H1 (cell line): Measurements from ENCODE around the gene EMC7. TPM values are rescaled to one million over a fixed set of nuclear protein-coding genes. Genes with fewer than 3 reads are reported as not detected.

ENCODE experiments used
- CTCF ChIA-PET: fragments of 300-600 bp; sonication (Branson Sonifier 250); formaldehyde crosslinking; loops from one replicate; lab custom pipeline; 2021; ENCODE audit not compliant: partially characterized antibody; lab: Charles Lee
- POLR2A ChIA-PET: fragments of 300-600 bp; sonication (Branson Sonifier 250); formaldehyde crosslinking; loops from one replicate; lab custom pipeline; 2021; ENCODE audit warnings: inconsistent platforms; ENCODE audit not compliant: partially characterized antibody; lab: Charles Lee
- DNase-seq, 2 experiments: peaks; one replicate each; pipeline versions ENCODE4 v3.0.0 to v3.0.0-alpha.2; 2010 to 2022; ENCODE audit warnings: low spot score in 2 of 2, low read depth in 1 of 2, mixed read lengths in 1 of 2
- FAIRE-seq: peaks from 2 replicates; lab custom pipeline; 2011; peaks lifted over from hg19 to GRCh38; lab: Jason Lieb, UNC
- H2AFZ ChIP-seq: 2 replicates; pipeline ENCODE4 v1.8.1; 2012; ENCODE audit warnings: low read length, inconsistent platforms
- H2AK5ac ChIP-seq: 2 replicates; pipeline ENCODE4 v1.6.1; 2013; ENCODE audit warnings: low read depth, low read length
- H2BK120ac ChIP-seq: replicated peaks from 2 replicates; pipeline ENCODE3; 2013; ENCODE audit warnings: low read depth, low read length, inconsistent platforms
- H2BK12ac ChIP-seq: 2 replicates; pipeline ENCODE4 v1.6.1; 2013; ENCODE audit warnings: low read depth, low read length
- H2BK15ac ChIP-seq: 2 replicates; pipeline ENCODE4 v1.6.1; 2013; ENCODE audit warnings: low read length
- H2BK20ac ChIP-seq: 2 replicates; pipeline ENCODE4 v1.6.1; 2013; ENCODE audit warnings: low read length
- H2BK5ac ChIP-seq: 2 replicates; pipeline ENCODE4 v1.6.1; 2013; ENCODE audit warnings: low read depth, low read length
- H3K14ac ChIP-seq: 2 replicates; pipeline ENCODE4 v1.6.1; 2013; ENCODE audit warnings: inconsistent platforms; ENCODE audit not compliant: insufficient read length
- H3K18ac ChIP-seq: 2 replicates; pipeline ENCODE4 v1.6.1; 2013; ENCODE audit warnings: low read length; ENCODE audit errors: extremely low read depth
- H3K23ac ChIP-seq: 2 replicates; pipeline ENCODE4 v1.6.1; 2013; ENCODE audit warnings: inconsistent platforms; ENCODE audit not compliant: insufficient read length
- H3K23me2 ChIP-seq: 2 replicates; pipeline ENCODE4 v1.6.1; 2013; ENCODE audit warnings: low read depth, low read length
- H3K27ac ChIP-seq: 2 replicates; pipeline ENCODE4 v1.6.1; 2011; ENCODE audit warnings: low read depth, low read length, inconsistent platforms
- H3K27me3 ChIP-seq, 4 experiments: replicated peaks in 1 of 4; 1 replicate in 1 of 4; 2 replicates in 3 of 4; pipeline versions ENCODE4 v1.6.1 to v1.8.1; 2011 to 2013; ENCODE audit warnings: low read length in 3 of 4, mild to moderate bottlenecking in 3 of 4, inconsistent platforms in 2 of 4, mixed read lengths in 2 of 4, moderate library complexity in 1 of 4; ENCODE audit not compliant: control insufficient read depth in 3 of 4, insufficient read depth in 3 of 4; ENCODE audit errors: extremely low read depth in 1 of 4
- H3K36me3 ChIP-seq, 4 experiments: 2 replicates each; pipeline versions ENCODE4 v1.6.1 to v1.8.1; 2011 to 2013; ENCODE audit warnings: mild to moderate bottlenecking in 4 of 4, low read length in 3 of 4, moderate library complexity in 2 of 4, control low read depth in 1 of 4, inconsistent platforms in 1 of 4; ENCODE audit not compliant: insufficient read depth in 4 of 4, control insufficient read depth in 2 of 4
- H3K4ac ChIP-seq: replicated peaks from 2 replicates; pipeline ENCODE3; 2013; ENCODE audit warnings: low read length, low read depth, mixed read lengths, inconsistent platforms; ENCODE audit not compliant: insufficient read length
- H3K4me1 ChIP-seq, 4 experiments: replicated peaks in 1 of 4; 1 replicate in 1 of 4; 2 replicates in 3 of 4; pipeline versions ENCODE4 v1.6.1 to v1.8.1; 2011 to 2013; ENCODE audit warnings: low read length in 3 of 4, inconsistent platforms in 2 of 4, mixed read lengths in 1 of 4; ENCODE audit not compliant: insufficient read depth in 4 of 4, control insufficient read depth in 3 of 4
- H3K4me2 ChIP-seq, 2 experiments: 2 replicates each; pipeline versions ENCODE4 v1.6.1 to v1.8.1; 2011 to 2013; ENCODE audit warnings: low read depth in 2 of 2, low read length in 2 of 2, control low read depth in 1 of 2, inconsistent platforms in 1 of 2, mild to moderate bottlenecking in 1 of 2; ENCODE audit not compliant: insufficient read depth in 1 of 2
- H3K4me3 ChIP-seq, 4 experiments: fragments of 200-600, 300-600 bp in 1 of 4; sonication (generic), shearing (Covaris generic), sonication (Bioruptor Twin) in 1 of 4; 2 replicates each; pipeline versions ENCODE4 v1.5.1 to v1.8.1; 2011 to 2016; ENCODE audit warnings: low read length in 4 of 4, low read depth in 3 of 4, control low read depth in 2 of 4, inconsistent platforms in 2 of 4, mild to moderate bottlenecking in 2 of 4, mixed read lengths in 1 of 4, moderate library complexity in 1 of 4; ENCODE audit not compliant: insufficient read depth in 2 of 4; ENCODE audit errors: extremely low read depth in 1 of 4
- H3K56ac ChIP-seq: replicated peaks from 2 replicates; pipeline ENCODE3; 2013; ENCODE audit warnings: low read depth, mild to moderate bottlenecking, mixed read lengths, low read length, inconsistent platforms; ENCODE audit not compliant: insufficient read length
- H3K79me1 ChIP-seq: 2 replicates; pipeline ENCODE4 v1.6.1; 2013; ENCODE audit warnings: low read depth, low read length, control low read depth
- H3K79me2 ChIP-seq, 2 experiments: 2 replicates each; pipeline versions ENCODE4 v1.6.1 to v1.8.1; 2012 to 2013; ENCODE audit warnings: low read length in 2 of 2, mild to moderate bottlenecking in 2 of 2, inconsistent platforms in 1 of 2; ENCODE audit not compliant: insufficient read depth in 2 of 2, control insufficient read depth in 1 of 2
- H3K9ac ChIP-seq, 4 experiments: replicated peaks in 1 of 4; 1 replicate in 1 of 4; 2 replicates in 3 of 4; pipeline versions ENCODE4 v1.6.1 to v1.8.1; 2011 to 2013; ENCODE audit warnings: low read depth in 3 of 4, low read length in 3 of 4, control low read depth in 2 of 4, mild to moderate bottlenecking in 2 of 4, moderate library complexity in 2 of 4, inconsistent platforms in 1 of 4; ENCODE audit errors: extremely low read depth in 1 of 4
- H3K9me3 ChIP-seq, 2 experiments: 2 replicates each; pipeline versions ENCODE4 v1.6.1 to v1.8.1; 2012 to 2013; ENCODE audit warnings: mild to moderate bottlenecking in 2 of 2, moderate library complexity in 2 of 2, control low read depth in 1 of 2, inconsistent platforms in 1 of 2, low read depth in 1 of 2, low read length in 1 of 2, mixed read lengths in 1 of 2; ENCODE audit not compliant: insufficient read depth in 2 of 2
- H4K20me1 ChIP-seq, 2 experiments: replicated peaks in 1 of 2; 2 replicates each; pipeline versions ENCODE3 to v1.8.1; 2011 to 2013; ENCODE audit warnings: inconsistent platforms in 2 of 2, low read length in 2 of 2, mild to moderate bottlenecking in 1 of 2; ENCODE audit not compliant: insufficient read depth in 2 of 2, control insufficient read depth in 1 of 2
- H4K5ac ChIP-seq: 2 replicates; pipeline ENCODE4 v1.6.1; 2013; ENCODE audit warnings: low read length, low read depth, mixed read lengths, inconsistent platforms; ENCODE audit not compliant: insufficient read length
- H4K8ac ChIP-seq: 2 replicates; pipeline ENCODE4 v1.8.0; 2013; ENCODE audit warnings: mild to moderate bottlenecking, moderate library complexity, low read length, inconsistent platforms; ENCODE audit not compliant: insufficient read depth; ENCODE audit errors: extremely low read depth
- H4K91ac ChIP-seq: replicated peaks from 2 replicates; pipeline ENCODE3; 2013; ENCODE audit warnings: low read length, mixed read lengths, inconsistent platforms; ENCODE audit not compliant: insufficient read length
- BCL11A ChIP-seq, 2 experiments: IDR thresholded peaks; one replicate each; pipeline ENCODE4 v1.6.1; 2011; ENCODE audit warnings: low read depth in 2 of 2, low read length in 2 of 2, mild to moderate bottlenecking in 2 of 2
- CBX5 ChIP-seq: fragments of 300-800, 300-1000 bp; sonication (generic); IDR thresholded peaks from 2 replicates; pipeline ENCODE4 v1.7.1; 2016; ENCODE audit warnings: antibody characterized with exemption, low read length, low read depth
- MAFK ChIP-seq: IDR thresholded peaks from 2 replicates; pipeline ENCODE4 v1.6.1; 2012; ENCODE audit warnings: low read depth, mild to moderate bottlenecking, improper control_type of control experiment, low read length
- POLR2AphosphoS5 ChIP-seq: IDR thresholded peaks from 2 replicates; pipeline ENCODE4 v1.6.1; 2011; ENCODE audit warnings: low read depth, low read length
- RFX5 ChIP-seq: IDR thresholded peaks from 2 replicates; pipeline ENCODE4 v1.6.1; 2011; ENCODE audit warnings: low read depth, low read length, improper control_type of control experiment, borderline replicate concordance
- SAP30 ChIP-seq: fragments of 300-600 bp; sonication (generic); IDR thresholded peaks from 2 replicates; pipeline ENCODE4 v1.7.1; 2012; ENCODE audit warnings: low read length, moderate library complexity, mild to moderate bottlenecking, inconsistent platforms; ENCODE audit not compliant: insufficient read depth, insufficient replicate concordance
- SIX5 ChIP-seq: IDR thresholded peaks from 2 replicates; pipeline ENCODE4 v1.6.1; 2011; ENCODE audit warnings: mild to moderate bottlenecking, low read depth, low read length
- WGBS, 2 experiments: shearing (Covaris generic) in 1 of 2; methylation state at CpG; one replicate each; pipeline versions ENCODE4 v1.1.6 to v1.1.7; 2013 to 2015; ENCODE audit warnings: low lambda C conversion rate in 2 of 2, mixed read lengths in 2 of 2, inconsistent platforms in 1 of 2, low coverage in 1 of 2, missing lambda C conversion rate in 1 of 2; ENCODE audit not compliant: insufficient replicate concordance in 2 of 2, insufficient coverage in 1 of 2, insufficient read length in 1 of 2; ENCODE audit errors: extremely low coverage in 1 of 2, missing lambda C conversion rate in 1 of 2; 5-methylcytosine and 5-hydroxymethylcytosine counted together
- polyA plus RNA-seq, 7 experiments: library from polyadenylated mRNA; depleted of rRNA in 3 of 7; stranded (reverse) in 5 of 7; unstranded in 2 of 7; fragments of >200 nt in 5 of 7; fragments of 200-250 nt in 2 of 7; gene quantifications; 1 replicate in 5 of 7; 2 replicates in 1 of 7; 4 replicates in 1 of 7; pipeline versions ENCODE4 v1.2.1 to v1.2.3, GENCODE V29; 2011 to 2013; ENCODE audit warnings: missing spikeins in 2 of 7, mixed read lengths in 2 of 7
- total RNA-seq: library from RNA; stranded (reverse); fragmentation: NEBNext Ultra II Directional; extraction: Animal tissue kit (Norgen Biotek cat#: 25700); gene quantifications from 2 replicates; pipeline ENCODE4 v1.2.1, GENCODE V29; 2021
- TF ChIP-seq, protein P1 (sequence below): IDR thresholded peaks from 2 replicates; pipeline ENCODE4 v1.6.1; 2011; ENCODE audit warnings: low read length, improper control_type of control experiment

EMC7 gene
- total and polyA plus RNA-seq, 2 of the 8 experiments (the other 6 are each of a cell fraction or from before 2014, with no cell fraction given): 29.0 to 39.0 TPM

GRCh38 chr15:34132881-34133280 lies 31.2 kb upstream of the EMC7 start:
- Histone ChIP-seq H3K79me2 (no peaks in the 10 kb centered on the region), H3K23ac (no peak overlapping the region), H2BK12ac (no peak overlapping the region), H4K20me1 (no peaks in the 10 kb centered on the region), H3K27me3 (no peaks in the 10 kb centered on the region), H4K91ac (no peak overlapping the region), H3K27ac (no peak overlapping the region), H2AK5ac (no peak overlapping the region), H2AFZ (no peak overlapping the region), H3K18ac (no peak overlapping the region), H3K4me2 (no peak overlapping the region), H3K4me3 (no peak overlapping the region), H2BK20ac (no peak overlapping the region), H4K5ac (no peak overlapping the region), H3K14ac (no peak overlapping the region), H3K23me2 (no peaks in the 10 kb centered on the region), H3K36me3 (no peaks in the 10 kb centered on the region), H3K79me1 (no peaks in the 10 kb centered on the region), H4K8ac (no peak overlapping the region), H2BK5ac (no peak overlapping the region), H3K9ac (no peak overlapping the region), H3K4me1 (no peaks in the 10 kb centered on the region)
- CTCF ChIA-PET: interaction anchor here (0.9 to 5.2 kb wide), 3 partner anchors 22 to 30 kb away, joined by 3 to 26 read pairs (median 3); no protein-coding TSS in a partner anchor
- peak; percentile 19 for FAIRE-seq
- DNase-seq: no peak
- 94% methylated on average over 1 of the region's 1 CpG; no CpG with 5 or more reads in 1 of the 2 experiments for WGBS, 2 experiments
- POLR2A ChIA-PET: interaction anchor here (1.2 to 1.4 kb wide), 2 partner anchors 9 to 10 kb away, joined by 3 to 7 read pairs; no protein-coding TSS in a partner anchor
- TF ChIP-seq SAP30: no peak
- TF ChIP-seq POLR2AphosphoS5: no peak
- no peak for TF ChIP-seq CBX5
- TF ChIP-seq SIX5: no peak
- TF ChIP-seq, protein P1, sequence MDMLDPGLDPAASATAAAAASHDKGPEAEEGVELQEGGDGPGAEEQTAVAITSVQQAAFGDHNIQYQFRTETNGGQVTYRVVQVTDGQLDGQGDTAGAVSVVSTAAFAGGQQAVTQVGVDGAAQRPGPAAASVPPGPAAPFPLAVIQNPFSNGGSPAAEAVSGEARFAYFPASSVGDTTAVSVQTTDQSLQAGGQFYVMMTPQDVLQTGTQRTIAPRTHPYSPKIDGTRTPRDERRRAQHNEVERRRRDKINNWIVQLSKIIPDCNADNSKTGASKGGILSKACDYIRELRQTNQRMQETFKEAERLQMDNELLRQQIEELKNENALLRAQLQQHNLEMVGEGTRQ: no peak
- TF ChIP-seq RFX5: no peak
- no peak for TF ChIP-seq BCL11A (IDR thresholded peaks at IDR 0.05; ENCODE audit: low read depth in 2 of 2, low read length in 2 of 2)
- no peak for TF ChIP-seq MAFK
- TF ChIP-seq, all 59 proteins: peak for 0
- Histone ChIP-seq H2BK15ac (no peak overlapping the region), H3K56ac (no peak overlapping the region), H3K9me3 (no peaks in the 10 kb centered on the region), H2BK120ac (no peak overlapping the region), H3K4ac (no peak overlapping the region)
